HG03571 (cell line): ENCODE data around the gene ILDR1.

Experiments
- ATAC-seq: cut with Tn5 transposase; IDR thresholded peaks from one replicate; pipeline ENCODE4 v1.9.1; 2021; ENCODE audit not compliant: unreplicated experiment

Gene ILDR1

DNA sequence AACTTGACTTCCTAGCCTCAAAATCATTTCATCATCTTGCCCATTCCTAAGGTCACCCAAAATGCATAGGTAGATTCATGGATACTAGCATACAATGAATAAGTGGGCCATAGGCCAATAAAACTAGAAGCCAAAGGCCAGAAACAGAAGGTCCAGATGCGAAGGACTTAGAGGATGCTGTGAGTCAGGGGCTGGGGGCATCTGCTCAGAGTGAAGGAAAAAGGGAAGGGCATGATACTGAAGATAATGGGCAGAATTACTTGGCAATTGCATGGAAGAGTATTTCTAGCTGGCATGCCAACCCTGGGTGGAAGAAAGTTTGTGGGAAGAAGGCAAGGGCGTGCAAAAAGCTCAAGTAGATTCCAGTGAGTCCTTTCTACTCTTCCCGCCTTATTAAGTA lies 27.5 kb downstream of the ILDR1 start:
- no peak for ATAC-seq

DNA sequence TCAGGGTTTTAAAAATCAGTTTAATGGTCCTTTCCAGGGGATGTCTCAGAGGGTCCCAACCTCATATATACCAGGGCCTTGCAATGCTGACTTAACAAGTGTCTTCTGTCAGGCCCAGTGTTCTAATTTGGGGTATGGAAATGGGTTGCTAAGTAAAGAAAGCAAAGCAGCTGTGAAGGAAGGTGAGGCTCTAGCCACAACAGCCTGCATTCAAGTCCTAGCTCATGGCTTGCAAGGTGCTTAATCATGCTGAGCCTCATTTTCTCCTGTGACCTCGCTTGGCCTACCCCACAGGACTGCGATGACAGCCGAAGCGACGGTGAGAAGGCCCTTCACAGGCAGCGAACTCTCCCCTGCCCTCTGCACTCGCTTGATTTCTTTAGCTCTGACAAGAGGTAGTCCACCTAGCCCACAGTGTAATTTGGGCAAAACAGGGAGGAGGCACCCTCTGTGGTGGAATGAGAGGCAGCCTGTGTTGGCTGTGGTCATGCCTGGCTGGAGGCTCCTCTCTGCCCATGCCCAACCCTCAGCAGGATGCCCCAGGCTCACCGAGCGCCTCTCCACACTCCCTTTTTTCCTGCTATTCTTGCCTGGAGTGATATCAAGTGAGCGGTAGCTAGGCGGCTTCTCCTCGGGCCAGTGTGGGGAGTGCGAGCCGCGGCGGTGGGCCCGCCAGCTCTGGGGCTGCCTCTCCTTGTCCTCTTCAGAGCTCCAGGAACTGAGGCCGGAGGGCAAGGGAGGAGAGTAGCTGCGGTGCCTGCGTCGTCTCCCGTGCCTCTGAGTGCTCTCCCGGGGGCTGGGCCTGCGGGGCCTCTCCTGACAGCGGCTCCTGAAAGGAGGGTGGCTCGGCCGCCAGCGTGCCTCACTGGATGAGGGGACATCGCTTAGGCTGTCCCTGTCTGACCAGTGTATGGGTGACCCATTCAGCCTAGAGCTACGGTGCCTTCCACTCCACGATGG lies 29.2 kb downstream of the ILDR1 start:
- no peak for ATAC-seq

DNA sequence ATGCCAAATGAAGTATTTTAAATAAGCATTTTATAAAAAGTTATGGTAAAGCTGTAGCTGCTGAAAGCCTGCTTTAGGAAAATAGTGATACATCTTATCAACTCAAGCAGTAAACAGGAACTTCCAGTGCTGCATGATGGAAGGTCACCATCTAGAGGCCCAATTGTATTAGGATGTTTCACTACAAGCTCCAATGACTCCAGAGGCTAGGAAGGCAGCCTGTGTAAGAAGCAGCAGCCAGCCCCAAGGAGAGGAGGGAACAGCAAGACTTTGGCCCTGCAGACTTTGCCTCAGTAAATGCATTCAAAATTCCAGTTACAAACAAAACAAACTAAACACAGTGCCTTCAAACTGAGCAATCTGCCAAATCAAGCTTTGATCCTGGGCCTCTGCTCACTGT lies 32.1 kb downstream of the ILDR1 start:
- ATAC-seq: no peak

DNA sequence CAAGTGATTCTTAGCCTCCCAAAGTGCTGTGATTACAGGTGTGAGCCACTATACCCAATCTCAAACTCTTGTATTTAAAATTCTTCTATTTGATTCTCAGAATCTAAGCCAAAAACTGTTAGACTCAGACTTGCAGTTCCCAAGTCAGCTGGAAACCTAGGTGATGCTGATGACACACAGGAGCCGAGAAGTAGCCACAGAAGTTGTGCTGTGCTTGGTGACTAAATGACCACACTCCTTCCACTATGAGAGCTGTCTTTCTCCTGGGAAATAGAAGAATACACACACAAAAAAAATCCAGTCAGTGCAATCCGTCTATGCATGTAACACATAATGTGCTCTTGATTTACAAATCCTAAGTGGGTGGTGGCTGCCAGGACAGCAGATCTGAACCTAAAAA lies 33.9 kb downstream of the ILDR1 start:
- ATAC-seq: no peak

DNA sequence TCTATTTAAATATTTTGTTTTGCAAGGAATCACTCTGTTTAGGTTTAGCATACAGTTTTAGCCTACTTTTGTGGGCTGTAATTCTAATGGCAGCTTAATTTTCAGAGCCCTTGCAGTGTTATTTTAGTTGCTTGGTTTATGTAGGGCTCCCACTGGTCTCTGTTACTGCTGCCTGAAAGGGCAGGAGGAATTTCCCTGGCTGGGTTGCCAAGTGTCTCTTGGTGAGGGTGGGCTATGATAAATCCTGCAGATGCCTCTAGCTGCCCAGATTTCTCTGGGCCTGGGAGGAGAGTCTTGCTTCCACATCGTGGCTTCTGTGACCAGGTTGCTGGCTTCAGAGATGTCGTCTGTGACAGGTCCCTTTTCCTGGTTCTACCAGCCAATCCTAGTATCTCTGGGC lies 36.2 kb downstream of the ILDR1 start:
- ATAC-seq: no peak

DNA sequence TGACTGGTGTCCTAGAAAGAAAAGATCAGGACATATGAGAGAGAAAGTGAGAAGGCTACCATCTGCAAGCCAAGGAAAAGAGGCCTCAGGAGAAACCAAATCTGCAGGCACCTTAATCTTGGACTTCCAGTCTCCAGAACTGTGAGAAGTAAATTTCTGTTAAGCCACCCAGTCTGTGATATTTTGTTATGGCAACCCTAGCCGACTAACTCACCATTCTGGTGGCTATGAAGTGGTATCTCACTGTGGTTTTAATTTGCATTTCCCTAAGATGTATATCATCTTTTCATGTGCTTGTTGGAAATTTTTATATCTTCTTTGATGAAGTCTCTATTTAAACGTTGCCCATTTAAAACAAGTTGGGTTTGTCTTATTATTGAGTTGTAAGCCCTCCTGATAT lies 40.6 kb downstream of the ILDR1 start:
- no peak for ATAC-seq

DNA sequence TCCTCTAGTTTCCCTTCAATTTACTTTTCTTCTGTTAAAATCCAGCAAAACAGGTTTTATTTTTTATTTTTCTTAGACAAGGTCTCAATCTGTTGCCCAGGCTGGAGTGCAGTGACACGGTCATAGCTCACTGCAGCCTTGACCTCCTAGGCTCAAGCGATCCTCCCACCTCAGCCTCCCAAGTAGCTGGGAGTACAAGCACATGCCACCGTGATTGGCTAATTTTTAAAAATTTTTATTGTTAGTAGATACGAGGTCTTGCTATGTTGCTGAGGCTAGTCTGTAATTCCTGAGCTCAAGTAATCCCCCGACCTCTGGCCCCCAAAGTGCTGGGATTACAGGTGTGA lies 41.6 kb downstream of the ILDR1 start:
- ATAC-seq: peak; percentile 32

DNA sequence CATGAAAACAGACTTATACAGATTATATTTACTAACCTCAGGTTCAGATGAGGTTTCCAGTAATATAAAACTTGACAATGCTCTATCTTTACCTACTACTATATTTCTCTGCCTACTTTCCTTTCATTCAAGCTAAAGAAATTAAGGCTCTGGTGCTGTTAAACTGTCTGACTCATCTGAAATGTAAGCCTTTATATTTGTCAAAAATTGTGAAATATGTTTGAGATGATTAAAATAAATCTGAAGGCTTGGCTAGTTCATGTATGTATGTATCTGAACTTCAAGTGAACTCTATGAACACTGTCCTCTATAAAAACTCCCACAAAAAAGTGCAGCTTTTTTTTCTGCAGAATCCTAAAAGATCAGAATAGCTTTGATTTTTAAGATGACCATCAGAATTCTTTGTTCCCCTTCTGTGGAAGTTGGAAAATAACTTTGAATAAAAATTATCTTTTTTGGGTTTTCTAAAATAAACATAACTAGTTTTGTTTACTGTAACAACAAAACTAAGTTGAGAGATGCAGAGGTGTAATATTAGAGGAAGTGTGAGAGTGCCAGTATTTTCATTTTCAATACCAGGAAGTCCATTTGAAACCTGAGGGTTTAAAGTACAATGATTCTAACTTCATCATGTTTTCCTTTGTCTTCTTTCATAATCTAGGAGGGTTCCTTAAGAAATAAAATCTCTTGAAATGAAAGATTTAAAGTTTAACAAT lies 42.2 kb downstream of the ILDR1 start:
- ATAC-seq: peak; percentile 72

DNA sequence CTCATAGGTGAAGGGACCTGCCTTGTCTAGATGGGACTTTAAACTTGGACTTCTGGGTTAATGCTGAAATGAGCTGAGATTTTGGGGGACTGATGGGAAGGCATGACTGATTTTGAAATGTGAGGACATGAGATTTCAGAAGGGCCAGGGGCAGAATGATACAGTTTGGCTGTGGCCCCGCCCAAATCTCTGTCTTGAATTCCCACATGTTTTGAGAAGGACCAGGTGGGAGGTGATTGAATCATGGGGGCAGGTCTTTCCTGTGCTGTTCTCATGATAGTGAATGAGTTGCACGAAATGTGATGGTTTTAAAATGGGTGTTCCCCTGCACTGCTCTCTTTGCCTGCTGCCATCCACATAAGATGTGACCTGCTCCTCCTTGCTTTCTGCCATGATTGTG lies 42.8 kb downstream of the ILDR1 start:
- ATAC-seq: no peak

DNA sequence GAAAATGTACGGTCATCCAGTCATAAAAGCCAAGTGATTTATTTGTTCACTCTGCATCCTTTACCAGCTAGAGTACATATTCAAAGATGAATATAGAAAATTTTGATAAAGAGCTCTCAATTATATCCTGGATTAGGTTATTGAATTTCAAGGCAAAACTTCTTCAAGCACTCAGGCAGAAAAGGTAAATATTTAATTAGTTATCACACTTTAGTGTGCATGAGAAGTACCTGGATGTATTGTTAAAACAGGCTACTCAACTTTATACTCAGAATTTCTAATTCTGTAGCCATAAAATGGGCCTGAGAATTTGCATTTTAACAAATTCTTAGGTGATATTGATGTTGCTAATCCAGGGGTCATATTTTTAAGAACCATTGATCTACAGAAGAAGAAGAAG lies 45.3 kb downstream of the ILDR1 start:
- no peak for ATAC-seq

DNA sequence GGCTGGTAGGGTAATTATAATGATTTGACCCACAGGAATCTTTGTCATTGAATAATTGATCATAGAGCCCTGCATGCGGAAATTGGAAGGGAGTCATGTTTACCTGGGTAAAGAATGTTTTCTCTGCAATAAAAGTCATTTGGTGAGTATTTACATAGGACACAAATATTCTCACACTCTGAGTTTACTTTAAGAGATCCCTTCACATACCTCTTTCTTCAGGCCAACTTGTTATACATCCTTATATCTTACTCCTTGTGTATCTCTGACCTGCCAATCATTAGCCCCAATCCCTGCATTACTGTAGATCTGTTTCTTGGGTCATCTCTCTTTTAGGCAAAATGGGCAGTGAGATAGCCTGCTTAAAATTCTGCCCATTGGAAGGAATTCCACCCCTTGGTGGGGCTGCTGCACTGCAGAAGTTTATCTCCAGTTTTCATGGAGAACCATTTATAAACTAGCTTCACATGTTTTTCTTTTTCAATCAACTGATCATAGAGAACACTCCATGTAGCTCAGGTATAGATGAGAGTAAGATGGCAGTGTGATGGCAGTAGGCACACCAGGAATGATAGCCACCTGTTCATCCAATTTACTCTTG lies 46.2 kb downstream of the ILDR1 start:
- no peak for ATAC-seq

DNA sequence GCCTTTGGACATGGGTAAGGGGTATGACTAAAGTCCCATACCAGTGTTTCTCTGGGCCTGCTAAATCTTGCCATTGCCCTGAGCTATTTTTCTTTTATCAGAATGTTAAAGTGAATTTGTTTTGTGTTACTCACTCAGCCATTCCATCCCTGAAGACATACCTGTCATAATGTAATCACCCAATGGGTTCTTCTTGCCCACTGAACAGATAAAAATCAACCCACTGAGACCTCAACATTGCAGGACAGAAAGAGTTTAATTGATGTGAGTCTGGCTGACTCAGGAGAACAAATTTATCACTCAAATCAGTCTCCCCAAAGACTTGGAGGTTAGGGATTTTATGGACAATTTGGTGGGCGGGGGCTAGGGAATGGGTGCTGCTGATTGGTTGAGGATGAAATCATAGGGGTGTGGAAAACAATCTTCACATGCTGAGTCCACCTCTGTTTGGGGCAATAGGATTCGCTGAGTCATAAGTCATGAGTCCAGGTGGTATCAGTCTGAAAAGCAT lies 47.4 kb downstream of the ILDR1 start:
- ATAC-seq: no peak

DNA sequence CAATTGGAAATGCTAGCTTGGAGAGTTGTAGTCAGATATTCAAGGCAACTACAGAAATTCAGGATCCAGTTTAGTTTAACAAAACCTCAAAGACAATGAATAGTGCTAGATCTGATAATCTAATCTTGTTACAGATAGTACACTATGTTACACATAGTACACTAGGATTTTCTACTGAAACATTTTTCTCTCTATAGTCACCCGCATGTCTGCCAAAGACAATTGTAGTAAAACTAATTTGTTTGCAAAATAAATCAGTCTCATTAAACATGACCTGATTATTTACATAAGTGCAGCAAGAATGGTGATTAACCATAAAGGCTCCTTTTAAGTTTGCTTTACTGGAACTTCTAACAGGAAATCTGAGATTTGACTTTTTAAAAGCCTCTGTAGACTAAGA lies 52.0 kb downstream of the ILDR1 start:
- no peak for ATAC-seq

DNA sequence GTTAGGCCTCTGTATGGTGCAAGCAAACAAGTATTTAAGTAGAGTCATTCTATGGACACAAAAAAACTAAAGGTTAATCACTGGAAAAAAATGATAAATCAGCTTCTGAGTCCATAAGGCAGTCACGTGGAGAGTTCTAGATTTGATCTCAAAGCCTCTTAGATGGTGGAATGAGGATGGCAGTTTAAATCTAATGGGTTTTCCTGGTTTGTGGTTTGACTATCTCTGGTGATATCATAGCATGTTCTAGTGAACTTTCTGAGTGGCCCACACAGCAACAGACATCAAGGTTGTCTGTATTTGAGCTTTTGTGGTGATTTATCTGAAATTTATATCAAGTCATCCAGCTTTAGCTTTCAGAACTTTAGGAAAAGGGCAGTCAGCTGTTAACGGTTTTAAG lies 52.4 kb downstream of the ILDR1 start:
- no peak for ATAC-seq

DNA sequence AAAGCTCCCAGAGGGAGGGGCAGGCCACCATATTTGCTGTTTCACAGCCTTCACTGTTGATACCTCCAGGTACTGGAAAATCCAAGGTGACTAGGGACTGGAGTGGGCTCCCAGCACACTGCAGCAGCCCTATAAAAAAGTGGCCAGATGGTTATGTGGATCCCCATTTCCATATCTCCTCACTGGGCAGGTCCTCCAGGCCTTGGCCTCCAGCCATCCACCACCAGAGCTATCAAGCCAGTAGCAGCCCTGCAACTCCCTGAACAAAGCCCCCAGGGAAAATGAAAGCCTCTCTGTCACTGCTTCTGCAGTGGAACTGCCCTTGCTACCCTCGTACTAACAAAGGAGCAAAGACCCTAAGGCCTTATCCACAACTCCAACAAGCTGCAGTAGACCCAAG lies 58.4 kb downstream of the ILDR1 start:
- no peak for ATAC-seq

DNA sequence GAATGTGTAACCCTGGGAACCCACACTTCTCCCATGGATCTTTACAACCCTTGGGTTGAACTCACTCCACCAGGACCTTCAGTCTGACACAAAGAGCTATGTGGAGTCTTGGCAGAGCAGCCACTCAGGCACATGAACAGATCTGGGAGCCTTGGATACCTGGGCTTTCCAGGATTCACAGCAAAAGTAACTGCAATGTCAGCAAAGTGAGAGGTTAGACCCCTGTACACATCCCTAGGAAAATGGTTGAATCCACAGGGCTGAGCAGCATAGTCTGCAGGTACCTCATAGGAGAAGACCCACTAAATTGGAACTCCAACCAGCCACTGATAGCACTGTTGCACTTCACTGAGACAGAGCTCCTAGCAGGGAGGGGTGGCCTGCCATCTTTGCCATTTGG lies 59.6 kb downstream of the ILDR1 start:
- ATAC-seq: no peak

DNA sequence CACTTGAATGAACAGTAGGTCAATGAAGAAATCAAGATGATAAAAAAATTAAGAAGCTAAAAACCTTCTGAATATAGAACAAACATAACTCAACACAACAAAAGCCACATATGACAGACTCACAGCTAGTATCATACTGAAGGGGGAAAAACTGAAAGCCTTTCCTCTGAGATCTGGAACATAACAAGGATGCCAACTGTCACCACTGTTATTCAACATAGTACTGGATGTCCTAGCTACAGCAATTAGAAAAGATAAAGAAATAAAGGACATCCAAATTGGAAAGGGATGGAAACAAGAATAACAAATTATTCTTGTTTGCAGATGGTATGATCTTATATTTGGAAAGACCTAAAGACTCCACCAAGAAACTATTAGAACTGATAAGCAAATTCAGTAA lies 60.8 kb downstream of the ILDR1 start:
- ATAC-seq: no peak

DNA sequence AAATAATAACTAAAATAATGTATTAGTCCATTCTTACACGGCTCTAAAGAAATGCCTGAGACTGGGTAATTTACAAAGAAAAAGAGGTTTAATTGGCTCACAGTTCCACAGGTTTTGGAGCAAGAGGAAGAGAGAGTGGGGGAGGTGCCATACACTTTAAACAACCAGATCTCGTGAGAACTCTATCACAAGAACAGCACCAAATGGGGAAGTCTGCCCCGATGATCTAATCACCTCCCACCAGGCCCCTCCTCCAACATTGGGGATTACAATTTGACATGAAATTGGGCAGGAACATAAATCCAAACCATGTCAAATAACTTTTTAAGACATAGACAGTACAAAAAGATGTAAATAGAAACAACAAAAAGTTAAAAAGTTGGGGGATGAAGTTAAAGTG lies 63.2 kb downstream of the ILDR1 start:
- no peak for ATAC-seq

DNA sequence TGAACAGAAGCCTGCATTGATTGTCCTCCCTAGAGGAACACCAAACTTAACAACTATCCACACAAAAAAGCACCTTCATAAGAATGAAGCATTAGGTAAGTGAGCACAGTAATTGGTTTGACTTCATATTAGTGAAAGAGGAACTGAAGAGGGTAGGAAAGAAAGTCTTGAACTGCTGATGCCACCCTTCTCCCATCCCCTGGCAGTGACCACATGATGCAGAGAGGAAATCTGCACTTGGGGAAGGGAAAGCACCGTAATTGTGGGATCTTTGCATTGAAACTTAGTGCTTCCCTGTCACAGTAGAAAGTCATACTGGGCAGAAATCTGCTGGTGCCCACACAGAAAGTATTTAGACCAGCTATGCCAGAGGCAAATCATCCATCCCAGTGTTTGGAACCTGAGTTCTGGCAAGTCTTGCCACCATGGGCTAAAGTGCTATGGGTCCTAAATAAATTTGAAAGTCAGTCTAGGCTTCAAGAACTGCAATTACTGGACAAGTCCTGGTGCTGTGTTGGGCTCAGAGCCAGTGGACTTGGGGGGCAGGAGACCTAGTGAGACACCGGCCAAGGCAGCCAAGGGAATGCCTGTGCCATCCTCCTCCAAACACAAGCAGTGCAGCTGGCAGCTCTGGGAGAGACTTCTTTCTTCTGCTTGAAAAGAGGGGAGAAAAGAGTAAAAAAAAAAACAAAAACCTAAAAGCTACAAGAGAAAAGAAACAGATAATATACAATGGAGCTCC lies 64.2 kb downstream of the ILDR1 start:
- peak; percentile 64 for ATAC-seq

DNA sequence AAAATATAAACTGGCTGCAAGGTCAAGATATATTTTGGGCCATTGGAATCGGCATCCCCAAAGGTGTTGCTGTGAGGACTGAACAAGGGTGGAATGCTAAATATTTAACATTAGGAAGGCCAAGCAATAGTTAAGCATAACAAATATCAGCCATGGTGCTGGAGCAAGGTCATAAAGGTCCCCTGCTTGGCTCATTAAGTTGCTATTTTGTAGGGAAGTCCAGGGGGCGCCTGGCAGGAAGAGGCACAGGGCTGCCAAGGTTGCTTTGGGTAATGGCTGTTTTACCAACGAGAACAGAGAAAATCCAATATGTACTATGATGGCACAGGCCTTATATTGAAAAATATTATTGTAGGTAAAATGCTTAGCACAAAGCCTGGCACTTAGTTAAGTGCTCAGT lies 65.7 kb downstream of the ILDR1 start:
- no peak for ATAC-seq

DNA sequence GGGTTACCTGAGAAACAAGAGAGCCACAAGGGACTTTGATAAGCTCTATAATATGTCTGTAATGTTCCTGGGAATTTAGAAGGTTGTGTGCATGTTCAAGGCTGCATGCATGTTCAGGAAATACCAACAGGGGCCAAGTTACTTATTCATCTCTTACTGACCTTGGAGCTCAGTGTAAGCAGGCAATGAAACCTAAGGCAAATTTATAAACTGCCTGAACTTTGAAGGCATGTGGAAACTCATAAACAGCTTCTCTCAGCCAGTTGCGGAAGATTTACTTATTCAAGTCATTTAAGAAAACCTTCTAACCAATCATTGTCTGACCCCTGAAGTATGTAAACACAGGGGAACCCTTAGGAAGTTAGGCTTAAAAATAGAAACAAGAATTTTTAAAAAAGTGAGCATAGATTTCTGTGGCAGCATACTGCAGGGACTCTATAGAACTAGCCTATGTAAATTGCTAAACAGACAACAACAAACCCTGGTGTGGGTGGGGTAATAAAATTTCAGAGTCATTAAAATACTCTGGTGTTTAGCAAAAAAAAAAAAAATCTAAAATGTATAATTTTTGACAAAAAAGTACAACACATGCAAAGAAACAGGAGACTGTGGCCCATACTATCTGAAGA lies 70.6 kb downstream of the ILDR1 start:
- ATAC-seq: no peak
